ENCODE data around the gene PTGS1.
"Not testable (repeated sequence)": the region's sequence is repeated elsewhere in the genome, so short reads cannot be mapped to it uniquely, and the experiment has no call there.

PTGS1 gene

GRCh38 chr9:122370869-122371755 lies at the start of gene PTGS1:
Gene PTGS1 (plus strand): TSS chr9:122371024. CDS start chr9:122371085, 61 bp downstream.
- DNase-seq = peak; percentile 63

- no peak for DNase-seq
Measured at GRCh38 chr9:122322553-122322952, 48.3 kb upstream of the PTGS1 start.

- DNase-seq = not testable (repeated sequence)
Measured at GRCh38 chr9:122324665-122325064, 46.2 kb upstream of the PTGS1 start.

- DNase-seq = no peak
Measured at GRCh38 chr9:122325124-122325523, 45.7 kb upstream of the PTGS1 start.

- no peak for DNase-seq
Measured at GRCh38 chr9:122327175-122327574, 43.6 kb upstream of the PTGS1 start.

- no peak for DNase-seq
Measured at GRCh38 chr9:122329597-122329996, 41.2 kb upstream of the PTGS1 start.

- DNase-seq = not testable (repeated sequence)
Measured at GRCh38 chr9:122330466-122330865, 40.4 kb upstream of the PTGS1 start.

- DNase-seq = no peak
Measured at GRCh38 chr9:122331523-122331927, 39.3 kb upstream of the PTGS1 start.

GRCh38 chr9:122332083-122332482 lies 38.7 kb upstream of the PTGS1 start:
- no peak for DNase-seq

- no peak for DNase-seq
Measured at GRCh38 chr9:122332644-122333043, 38.2 kb upstream of the PTGS1 start.

- DNase-seq = no peak
Measured at GRCh38 chr9:122333169-122333808, 37.5 kb upstream of the PTGS1 start.

GRCh38 chr9:122334916-122335315 lies 35.9 kb upstream of the PTGS1 start:
- DNase-seq = no peak

- no peak for DNase-seq
Measured at GRCh38 chr9:122336189-122336588, 34.6 kb upstream of the PTGS1 start.

GRCh38 chr9:122336866-122337555 lies 33.8 kb upstream of the PTGS1 start:
- peak; percentile 32 for DNase-seq

GRCh38 chr9:122337556-122337929 lies 33.3 kb upstream of the PTGS1 start:
- peak; percentile 37 for DNase-seq

- no peak for DNase-seq
Measured at GRCh38 chr9:122338536-122338935, 32.3 kb upstream of the PTGS1 start.

- no peak for DNase-seq
Measured at GRCh38 chr9:122338994-122339393, 31.8 kb upstream of the PTGS1 start.

GRCh38 chr9:122339579-122339978 lies 31.2 kb upstream of the PTGS1 start:
- no peak for DNase-seq

GRCh38 chr9:122340161-122340560 lies 30.7 kb upstream of the PTGS1 start:
- no peak for DNase-seq

GRCh38 chr9:122342323-122343050 lies 28.3 kb upstream of the PTGS1 start:
- no peak for DNase-seq

- DNase-seq = peak; percentile 73
Measured at GRCh38 chr9:122346478-122347347, 24.1 kb upstream of the PTGS1 start.

Measured in eye (tissue), 1 donor.